ENCODE measurements around the gene FGR. TPM values are rescaled to one million over a fixed set of nuclear protein-coding genes. Genes with fewer than 3 reads are reported as not detected.

FGR gene
- total RNA-seq, 1 donor from 2014 or later, result 0.13 TPM

DNA sequence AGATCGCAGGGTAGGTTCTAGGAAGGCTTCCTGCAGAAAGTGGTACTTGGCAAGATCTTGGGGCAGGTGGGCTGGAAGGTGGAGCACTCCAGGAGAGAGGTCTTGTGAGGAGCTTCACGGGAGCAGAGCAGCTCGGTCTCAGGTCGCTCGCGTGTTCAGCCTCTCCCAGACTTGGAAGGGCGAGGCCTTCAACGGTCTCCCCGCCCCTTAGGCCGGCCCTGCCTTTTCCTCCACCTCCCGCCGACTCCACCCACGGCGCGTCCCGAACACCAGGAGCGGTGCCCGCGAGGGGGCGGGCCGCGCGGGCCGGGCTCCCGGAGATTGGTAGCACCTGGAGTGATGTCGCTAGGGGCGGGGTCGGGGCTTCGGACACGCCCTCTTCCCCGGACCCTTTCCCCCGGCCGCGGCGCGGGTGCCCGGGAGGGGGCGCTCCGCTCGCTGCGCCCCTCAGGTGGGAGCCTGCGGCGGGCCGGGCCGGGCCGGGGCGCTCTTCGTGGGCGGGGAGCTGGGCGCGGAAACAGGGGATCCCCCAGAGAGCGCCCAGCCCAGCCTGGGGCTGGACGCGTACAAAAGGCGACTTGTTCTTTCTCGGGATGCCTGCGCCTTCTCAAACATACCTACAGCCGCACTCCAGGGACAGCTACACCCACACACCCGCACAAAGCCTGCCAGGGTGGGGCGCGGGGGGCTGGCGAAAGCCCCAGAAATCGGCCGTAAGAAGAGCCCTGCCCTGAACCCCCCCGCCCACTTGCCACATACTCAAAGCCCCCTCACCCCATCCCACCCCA is 66.5 kb downstream of the FGR start:
- peak; percentile 72 to 95 for DNase-seq (ENCODE audit: low read depth in 2 of 2)

DNA sequence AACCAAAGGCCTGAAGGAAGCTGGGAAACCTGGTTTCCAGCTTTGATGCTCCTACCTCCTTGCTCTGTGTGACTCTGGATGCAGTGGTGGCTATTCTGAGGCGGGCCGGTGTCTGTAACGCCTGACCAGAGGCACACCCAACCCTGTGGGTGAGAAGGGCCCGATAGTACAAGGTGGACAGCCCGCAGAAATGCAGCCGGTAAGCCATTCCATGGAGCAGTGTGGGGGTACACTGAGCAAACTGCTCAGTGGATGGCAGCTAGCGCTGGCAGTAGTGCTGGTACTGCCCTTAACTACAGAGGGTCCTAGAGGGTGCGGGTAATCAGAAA is 67.0 kb downstream of the FGR start:
- no peak for DNase-seq (ENCODE audit: low read depth in 2 of 2)

DNA sequence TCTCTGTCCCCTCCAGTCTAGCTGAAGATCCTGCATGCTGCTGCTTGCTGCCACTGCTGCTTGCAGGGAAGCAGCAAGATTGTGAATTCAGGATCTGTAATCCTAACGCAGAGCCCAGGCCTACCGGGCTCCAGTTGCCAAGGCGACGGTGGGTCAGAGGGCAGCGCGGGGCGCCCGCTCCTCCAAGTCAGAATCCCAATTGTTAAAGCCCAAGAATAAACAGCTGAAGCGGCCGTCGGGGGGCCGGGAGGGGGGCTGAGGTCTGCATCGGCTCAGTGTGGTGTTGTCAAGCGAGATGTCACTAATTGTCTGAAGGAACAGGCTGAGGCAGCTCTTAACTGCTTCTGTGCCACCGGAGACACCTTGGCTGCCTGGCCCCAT is 67.8 kb downstream of the FGR start:
- DNase-seq (ENCODE audit: low read depth in 2 of 2), result no peak

DNA sequence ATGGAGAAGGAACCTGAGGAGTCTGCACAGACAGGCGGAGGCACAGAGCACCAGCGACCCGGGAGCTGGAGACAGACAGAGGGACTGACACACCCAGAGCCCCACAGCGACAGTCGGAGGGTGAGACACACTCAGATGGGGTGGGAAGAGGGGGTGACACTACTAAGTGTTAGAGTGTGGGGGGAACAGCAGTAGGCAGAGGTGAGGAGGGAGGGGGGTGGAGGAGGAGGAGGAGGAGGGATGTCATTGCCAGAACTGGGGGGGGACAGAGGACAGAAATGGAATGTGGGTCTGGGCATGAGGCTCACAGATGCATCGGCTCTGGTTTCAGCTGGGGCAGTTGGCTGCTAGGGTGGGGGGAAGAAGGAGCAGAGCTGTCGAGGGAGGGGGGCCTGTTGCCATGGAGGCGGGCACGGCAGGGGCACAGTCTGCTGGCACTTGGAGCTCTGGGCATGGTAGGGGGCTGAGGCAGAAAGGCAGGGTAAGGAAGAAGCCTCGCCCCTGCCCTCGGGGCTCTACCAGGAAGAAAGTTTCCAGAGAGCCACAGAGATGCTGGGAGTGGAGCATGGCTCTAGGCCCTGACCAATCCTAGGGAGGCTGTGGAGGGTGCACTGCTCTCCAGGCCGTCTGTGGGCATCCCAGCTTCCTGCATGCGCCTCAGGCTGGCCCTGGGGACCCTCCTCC is 68.4 kb downstream of the FGR start:
- no peak for DNase-seq (ENCODE audit: low read depth in 2 of 2)

DNA sequence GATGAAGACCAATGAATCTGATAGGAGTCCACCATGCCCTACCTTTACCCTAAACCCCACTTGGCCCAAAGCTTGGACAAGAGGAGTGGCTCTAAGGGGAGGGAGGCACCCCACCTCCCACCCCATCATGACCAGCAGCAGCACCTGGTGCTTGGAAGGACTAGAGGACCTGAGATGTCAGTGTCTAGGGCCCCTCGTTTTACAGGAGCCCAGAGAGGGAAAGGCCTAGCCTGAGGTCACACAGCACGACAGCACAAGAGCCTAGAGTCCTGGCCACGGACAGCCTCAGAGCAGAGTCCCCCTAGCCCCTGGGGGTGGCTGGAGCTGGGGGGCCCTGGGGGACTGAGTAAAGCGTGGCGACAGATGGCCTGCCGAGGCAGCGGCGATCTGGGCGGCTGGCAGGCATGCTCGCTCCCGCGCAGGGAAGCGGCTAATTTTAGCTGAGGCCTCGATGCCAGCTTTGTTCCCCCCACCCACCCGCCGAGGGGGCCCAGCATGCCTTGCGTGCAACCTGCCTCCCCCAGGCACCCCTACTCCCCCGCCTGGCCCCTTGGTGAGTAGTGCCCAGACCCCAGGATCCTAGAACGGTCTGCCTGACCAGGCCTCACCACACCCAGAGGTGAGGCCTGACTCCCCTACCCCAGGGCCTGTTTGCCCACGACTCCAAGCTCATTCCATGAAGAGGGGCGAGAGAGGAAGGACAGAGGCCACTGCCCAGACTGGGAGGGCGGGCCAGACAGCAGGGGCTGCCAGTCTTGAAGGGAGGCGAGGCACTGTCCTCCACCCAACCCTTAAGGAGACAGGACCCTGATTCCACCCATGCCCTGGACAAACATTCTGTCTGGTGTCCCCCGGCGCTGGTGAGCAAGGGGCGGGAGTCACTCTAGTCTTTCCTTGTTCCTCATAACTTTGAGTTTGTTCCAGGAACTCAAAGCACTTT is 70.0 kb downstream of the FGR start:
- DNase-seq (ENCODE audit: low read depth in 2 of 2), result no peak

DNA sequence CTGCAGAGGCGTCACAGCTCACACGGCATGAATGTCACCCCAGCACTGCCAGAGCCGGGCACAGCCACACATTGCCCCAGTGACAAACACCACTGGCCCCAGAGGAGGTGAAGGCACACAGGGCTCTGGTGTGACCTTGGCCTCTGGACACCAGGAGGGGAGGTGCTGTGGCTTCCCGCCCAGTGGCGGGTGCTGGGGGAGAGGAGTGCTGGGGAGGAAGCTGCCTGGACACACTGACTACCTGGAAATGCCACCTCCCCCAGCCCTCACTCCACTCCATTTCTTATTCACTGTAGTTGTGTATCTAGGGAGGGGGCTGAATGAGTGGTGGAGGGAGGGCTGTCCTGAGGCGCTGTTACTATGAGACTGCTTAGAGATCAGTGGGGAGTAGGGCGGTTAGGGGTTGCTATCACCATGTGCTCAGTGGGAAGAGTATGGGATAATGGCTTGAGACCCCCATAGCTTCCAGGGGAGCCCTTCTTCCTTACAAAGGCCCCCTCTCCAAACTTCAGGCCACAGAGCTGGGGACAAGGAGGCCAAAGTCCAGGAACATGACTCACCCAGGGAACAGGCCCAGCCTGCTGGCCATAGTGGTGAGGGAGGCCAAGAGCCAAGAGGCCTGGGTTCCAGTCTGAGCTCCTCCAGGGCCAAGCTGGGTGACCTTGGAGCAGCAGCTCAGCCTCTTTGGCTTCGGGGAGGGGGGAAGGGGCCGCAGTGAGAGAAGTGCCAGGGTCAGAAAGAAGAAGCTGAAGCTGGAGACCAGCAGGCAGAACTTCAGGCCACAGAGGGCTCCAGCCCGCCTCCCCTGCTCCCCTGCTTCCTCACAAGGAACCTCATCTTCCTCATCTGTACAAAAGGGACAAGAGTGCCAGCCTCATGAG is 71.2 kb downstream of the FGR start:
- no peak for DNase-seq (ENCODE audit: low read depth in 2 of 2)

DNA sequence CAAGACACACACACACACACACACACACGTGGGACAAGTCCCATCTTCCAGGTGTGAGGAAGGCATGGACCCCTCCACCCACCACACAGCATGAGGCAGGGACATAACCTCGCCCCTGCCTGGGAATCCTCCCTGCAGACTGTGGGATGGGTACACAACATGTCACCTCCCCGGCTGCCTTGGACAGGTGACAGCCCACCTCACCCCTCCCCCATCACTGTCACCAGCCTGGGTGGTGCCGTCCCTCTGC is 71.7 kb downstream of the FGR start:
- no peak for DNase-seq (ENCODE audit: low read depth in 2 of 2)

DNA sequence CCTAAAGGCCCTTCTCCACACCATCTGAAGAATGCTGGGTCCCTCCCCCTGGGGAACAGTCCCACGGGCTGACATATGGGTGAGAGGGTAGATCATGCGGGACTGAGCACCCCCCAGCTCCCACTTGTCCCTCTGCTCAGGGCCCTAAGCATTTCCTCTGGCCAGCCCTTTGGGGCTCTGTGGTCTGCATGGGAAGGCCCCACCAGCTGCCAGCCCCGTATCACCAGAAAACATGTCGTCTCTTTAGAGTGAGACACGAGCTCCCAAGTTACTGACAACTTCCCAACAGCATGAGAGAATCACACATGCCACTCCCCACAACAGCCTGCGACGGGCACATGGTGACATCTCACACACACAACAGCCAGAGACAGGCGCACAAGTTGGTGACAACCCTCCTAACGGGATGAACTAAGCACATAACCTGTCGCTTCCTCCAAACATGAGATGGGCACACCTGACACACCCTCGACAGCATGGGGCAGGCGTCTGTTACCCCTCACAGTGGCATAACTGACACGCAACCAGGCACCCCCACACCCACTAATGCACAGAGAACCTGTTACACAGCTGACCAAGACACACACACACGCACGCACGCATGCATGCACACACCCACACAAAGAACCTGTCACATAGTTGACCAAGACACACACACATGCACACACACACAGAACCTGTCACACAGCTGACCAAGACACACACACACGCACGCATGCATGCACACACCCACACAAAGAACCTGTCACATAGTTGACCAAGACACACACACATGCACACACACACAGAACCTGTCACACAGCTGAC is 72.2 kb downstream of the FGR start:
- DNase-seq (ENCODE audit: low read depth in 2 of 2), result no peak

Other genes with a start within 250 kb of the FGR start
- gene GPR3, start 242.6 kb downstream of the FGR start, total RNA-seq, result 0.39 and 0.51 TPM in 2 replicates
- gene WASF2, start 145.0 kb downstream of the FGR start, total RNA-seq, result 33.1 and 54.5 TPM in 2 replicates
- 3.3 and 9.4 TPM in 2 replicates for gene AHDC1, start 31.0 kb downstream of the FGR start, total RNA-seq
- gene IFI6, start 37.0 kb upstream of the FGR start, total RNA-seq, result 21.8 and 48.8 TPM in 2 replicates
- gene FAM76A, start 90.8 kb upstream of the FGR start, total RNA-seq, result 6.2 and 9.7 TPM in 2 replicates
- 56.4 and 74.0 TPM in 2 replicates for gene STX12, start 138.0 kb upstream of the FGR start, total RNA-seq
- gene PPP1R8, start 195.6 kb upstream of the FGR start, total RNA-seq, result 48.3 and 50.2 TPM in 2 replicates
- gene THEMIS2, start 237.4 kb upstream of the FGR start, total RNA-seq, result 29.9 and 36.3 TPM in 2 replicates

Data from dermis microvascular lymphatic vessel endothelial cell (primary cell).